Fibroblast of skin of scalp (primary cell): ENCODE measurements around the gene ITM2C.

Source experiments
- DNase-seq: peaks from one replicate; pipeline ENCODE4 v3.0.0-alpha.2; 2013

Gene ITM2C

GRCh38 chr2:230852113-230852512, 12.6 kb upstream of the ITM2C start:
- DNase-seq: no peak

GRCh38 chr2:230861552-230862255, 3.0 kb upstream of the ITM2C start:
- DNase-seq: no peak

- DNase-seq: no peak
These were observed 2.5 kb upstream of the ITM2C start for GRCh38 chr2:230862292-230862691.

GRCh38 chr2:230863031-230863430, 1.7 kb upstream of the ITM2C start:
- DNase-seq: no peak

- DNase-seq: no peak
These were observed 1.2 kb upstream of the ITM2C start for GRCh38 chr2:230863442-230864121.

DNA sequence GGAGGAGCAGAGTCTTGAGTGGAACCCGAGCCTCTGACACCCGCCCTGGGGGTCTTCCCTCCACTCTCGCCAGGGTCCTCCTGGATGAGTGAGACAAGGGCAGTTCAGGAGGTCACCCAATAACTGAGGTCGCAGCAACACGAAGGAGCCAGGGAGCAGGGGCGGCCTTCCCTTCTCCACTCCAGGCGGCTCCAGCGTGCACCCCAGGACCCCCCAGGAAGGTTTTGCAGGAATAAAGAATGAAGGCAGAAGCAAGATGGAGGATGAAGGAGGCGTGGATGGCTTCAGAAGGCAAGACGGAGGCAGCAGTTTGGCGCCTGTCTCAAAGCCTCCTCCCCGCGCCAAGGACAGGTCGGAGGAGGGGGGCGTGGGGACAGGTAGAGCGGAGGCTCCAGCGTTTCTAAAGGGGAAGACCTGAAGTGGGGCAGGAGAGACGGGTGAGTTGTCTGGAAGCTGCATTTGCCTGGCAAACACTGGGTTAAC, 579 bp upstream of the ITM2C start:
- no peak for DNase-seq

DNA sequence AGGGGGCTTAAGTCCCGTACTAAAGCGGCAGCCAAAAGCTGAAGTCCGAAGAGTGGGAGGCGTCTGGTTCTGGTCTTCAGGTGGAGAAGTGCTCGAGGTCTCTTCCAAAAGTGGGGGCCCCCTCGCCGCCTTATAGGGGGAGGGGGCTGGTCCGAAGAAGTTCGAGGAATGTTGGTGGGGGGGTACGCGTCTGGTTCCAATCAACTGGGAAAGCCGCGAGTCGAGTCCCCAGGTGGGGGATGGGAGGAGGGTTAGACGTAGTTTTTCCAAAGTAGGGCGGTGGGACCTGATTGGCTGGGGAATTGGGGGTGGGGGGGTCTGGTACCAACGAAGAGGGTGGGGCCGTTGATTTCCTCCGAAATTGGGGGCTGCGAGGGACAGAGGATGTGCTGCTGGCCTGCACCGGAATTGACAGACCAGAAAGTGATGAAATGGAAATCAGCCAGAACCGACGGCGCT, 594 bp downstream of the ITM2C start:
- no peak for DNase-seq

- DNase-seq: peak; percentile 54
These were observed 1.3 kb downstream of the ITM2C start for GRCh38 chr2:230865766-230866755.

GRCh38 chr2:230866756-230867523, 2.2 kb downstream of the ITM2C start:
- DNase-seq: peak; percentile 58

- peak; percentile 46 for DNase-seq
These were observed 3.6 kb downstream of the ITM2C start for GRCh38 chr2:230868161-230868946.

GRCh38 chr2:230868947-230869913, 4.5 kb downstream of the ITM2C start:
- DNase-seq: no peak

- no peak for DNase-seq
These were observed 5.3 kb downstream of the ITM2C start for GRCh38 chr2:230869914-230870543.

DNA sequence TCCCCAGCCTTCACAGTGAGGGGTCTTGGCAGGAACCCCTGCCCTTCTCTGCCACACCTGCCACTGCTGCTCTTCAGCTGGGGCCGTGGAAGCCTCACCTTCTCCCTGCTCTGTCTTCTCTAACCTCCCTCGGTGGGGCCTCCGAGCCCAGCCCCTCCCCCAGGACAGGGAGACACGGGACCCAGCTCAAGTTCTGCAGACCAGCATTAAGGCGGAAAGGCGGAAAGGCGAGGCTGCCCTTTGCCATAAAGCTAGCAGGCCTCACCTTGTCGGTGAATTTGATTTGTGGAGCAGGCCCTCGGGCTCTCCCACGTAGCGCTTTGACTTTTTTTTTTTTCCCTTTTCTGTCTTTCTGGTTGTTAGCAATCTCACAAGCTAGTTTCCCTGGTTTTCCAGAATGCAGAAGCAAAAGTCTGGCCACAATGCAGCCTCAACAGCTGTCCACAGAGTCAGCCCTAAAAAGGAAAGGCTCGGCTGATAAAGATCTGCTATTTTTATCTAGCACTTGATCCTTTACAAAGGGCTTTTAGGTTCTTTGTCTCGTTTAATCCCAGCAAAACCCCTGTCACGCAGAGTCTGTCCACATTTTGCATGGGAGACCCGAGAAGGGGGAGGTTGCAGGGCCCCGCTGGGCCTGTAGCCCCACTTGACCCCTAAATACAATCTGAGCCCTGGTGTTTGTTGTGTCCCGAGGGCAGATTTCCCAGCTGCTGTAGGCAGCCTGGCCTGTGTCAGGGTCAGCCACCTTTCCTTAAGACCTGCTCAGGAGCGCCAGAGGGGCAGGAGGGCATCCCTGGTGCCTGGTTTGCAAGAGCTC, 6.0 kb downstream of the ITM2C start:
- no peak for DNase-seq

DNA sequence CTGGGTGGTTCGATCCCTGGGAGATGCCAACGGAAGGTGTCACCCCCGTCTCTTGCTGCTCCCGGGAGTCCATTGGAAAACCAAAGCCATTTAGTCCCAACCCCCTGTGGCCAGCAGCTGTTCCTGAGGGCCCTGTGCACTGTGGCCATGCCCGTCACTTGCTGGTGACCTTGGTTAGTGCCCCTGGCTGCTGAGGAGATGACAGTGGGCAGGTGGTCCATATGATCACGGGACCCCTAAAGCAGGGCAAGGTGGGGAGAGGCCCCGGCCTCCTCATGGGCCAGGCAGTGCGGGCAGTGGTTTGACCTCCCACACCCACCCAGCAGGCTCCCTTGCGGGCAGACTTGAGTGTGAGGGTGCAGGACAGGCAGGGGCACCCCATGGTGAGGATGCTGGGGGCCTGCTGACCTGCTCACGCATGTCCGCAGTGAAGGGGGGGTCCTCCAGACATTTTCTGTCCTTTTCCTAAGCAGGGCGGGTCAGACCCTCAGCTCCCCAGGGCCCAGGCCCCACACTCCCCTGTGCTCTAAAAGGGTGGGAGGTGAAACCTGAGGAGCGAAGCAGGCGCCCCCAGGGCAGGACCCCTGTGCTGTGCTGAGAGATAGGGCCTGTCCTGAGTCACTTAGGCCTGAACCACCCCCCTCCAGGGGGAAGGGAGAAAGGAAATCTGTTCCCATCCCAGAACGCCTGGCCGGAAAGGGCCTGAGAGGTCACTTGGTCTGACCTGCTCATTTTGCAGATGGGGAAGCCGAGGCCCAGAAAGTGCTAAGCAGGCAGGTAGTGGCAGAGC, 6.8 kb downstream of the ITM2C start:
- DNase-seq: no peak

DNA sequence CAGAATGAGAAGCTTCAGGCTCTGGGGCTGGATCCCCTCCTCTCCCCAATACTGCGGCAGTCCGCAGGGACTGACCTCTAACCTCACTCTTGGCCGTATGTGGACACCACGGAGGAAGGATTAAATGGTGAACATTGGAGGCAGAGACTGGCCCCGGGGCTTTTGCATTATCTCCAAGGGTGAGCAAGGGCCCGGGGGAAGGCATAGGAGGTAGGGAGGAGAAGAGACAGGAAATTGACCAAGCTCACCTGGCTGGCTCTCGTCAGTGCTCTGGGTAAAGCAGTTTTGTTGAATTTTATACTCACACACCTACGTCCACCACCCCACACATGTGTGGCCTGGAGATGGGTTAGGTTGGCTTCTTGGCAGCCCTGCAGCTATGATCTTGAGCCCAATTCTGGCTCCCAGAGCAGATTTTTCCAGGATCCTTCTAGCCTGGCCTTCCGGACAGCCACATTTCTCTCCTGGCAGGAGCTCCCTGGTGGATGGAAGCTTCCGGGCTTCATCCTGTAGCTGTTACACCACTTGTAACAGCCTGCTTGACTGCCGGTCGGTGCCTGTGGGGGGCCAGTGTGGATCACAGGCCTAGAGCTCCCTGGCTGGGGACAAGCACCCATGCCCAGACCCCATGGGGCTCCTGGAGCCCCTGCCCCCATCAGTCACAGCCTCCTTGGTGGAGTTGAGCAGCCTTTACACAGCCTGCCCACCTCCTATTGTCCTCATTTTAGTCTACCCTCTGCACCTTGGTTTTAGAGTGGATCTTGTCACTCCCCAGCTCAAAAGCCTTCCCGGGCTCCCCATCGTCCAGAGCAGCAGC, 7.6 kb downstream of the ITM2C start:
- no peak for DNase-seq

DNA sequence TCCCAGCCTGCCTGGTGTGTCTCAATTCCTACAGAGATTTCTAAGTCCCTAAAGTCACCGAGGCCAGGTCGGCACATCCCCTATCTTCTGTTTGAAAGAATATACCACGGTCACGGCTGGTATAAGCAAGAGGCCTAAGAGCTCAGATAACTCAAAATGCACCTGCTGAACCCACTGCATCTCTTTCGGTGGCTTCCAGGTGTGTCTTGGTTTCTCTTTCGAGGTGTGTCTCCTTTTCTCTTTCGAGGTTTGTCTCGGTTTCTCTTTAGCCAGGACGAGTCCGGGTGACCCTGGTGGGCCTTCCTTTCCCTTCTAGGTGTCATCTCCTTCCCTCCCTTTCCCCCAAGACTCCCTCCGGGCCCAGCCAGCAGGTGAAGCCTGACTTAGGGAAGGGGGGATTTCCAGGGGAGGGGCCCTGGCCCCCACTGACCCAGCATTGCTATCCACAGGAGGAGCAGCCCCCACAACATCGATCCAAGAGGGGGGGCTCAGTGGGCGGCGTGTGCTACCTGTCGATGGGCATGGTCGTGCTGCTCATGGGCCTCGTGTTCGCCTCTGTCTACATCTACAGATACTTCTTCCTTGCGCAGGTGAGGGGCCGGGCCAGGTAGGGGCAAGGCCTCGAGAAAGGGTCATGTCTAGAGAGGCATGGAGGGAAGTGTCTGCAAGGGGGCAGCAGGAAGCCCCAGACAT, 8.4 kb downstream of the ITM2C start:
- no peak for DNase-seq
